HL-60 (cell line): Measurements from ENCODE around the gene STX18.

Experiments
- CTCF ChIP-seq: IDR thresholded peaks from one replicate; pipeline ENCODE4 v1.5.1; 2011; ENCODE audit warnings: low read length, control low read depth, inconsistent platforms; ENCODE audit not compliant: insufficient read depth
- GABPA ChIP-seq: IDR thresholded peaks from 2 replicates; pipeline ENCODE4 v1.6.1; 2012; ENCODE audit warnings: low read depth
- POLR2AphosphoS5 ChIP-seq: IDR thresholded peaks from 2 replicates; pipeline ENCODE4 v1.6.1; 2012; ENCODE audit warnings: low read depth
- REST ChIP-seq: IDR thresholded peaks from 2 replicates; pipeline ENCODE4 v1.6.1; 2012; ENCODE audit warnings: low read depth; ENCODE audit not compliant: insufficient replicate concordance

GRCh38 chr4:4425696-4426095 is 116.2 kb downstream of the STX18 start:
- TF ChIP-seq POLR2AphosphoS5, result no peak
- no peak for TF ChIP-seq CTCF
- no peak for TF ChIP-seq REST
- no peak for TF ChIP-seq GABPA
